HG03280 (cell line): ENCODE measurements around the gene LAMTOR3.
A peak's percentile ranks its signal among the peaks of the same experiment; 100 is the strongest.

Experiments used
- ATAC-seq: cut with Tn5 transposase; IDR thresholded peaks from one replicate; pipeline ENCODE4 v1.9.1; 2021; ENCODE audit warnings: mild to moderate bottlenecking, moderate library complexity; ENCODE audit not compliant: unreplicated experiment

Gene LAMTOR3, protein sequence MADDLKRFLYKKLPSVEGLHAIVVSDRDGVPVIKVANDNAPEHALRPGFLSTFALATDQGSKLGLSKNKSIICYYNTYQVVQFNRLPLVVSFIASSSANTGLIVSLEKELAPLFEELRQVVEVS

DNA sequence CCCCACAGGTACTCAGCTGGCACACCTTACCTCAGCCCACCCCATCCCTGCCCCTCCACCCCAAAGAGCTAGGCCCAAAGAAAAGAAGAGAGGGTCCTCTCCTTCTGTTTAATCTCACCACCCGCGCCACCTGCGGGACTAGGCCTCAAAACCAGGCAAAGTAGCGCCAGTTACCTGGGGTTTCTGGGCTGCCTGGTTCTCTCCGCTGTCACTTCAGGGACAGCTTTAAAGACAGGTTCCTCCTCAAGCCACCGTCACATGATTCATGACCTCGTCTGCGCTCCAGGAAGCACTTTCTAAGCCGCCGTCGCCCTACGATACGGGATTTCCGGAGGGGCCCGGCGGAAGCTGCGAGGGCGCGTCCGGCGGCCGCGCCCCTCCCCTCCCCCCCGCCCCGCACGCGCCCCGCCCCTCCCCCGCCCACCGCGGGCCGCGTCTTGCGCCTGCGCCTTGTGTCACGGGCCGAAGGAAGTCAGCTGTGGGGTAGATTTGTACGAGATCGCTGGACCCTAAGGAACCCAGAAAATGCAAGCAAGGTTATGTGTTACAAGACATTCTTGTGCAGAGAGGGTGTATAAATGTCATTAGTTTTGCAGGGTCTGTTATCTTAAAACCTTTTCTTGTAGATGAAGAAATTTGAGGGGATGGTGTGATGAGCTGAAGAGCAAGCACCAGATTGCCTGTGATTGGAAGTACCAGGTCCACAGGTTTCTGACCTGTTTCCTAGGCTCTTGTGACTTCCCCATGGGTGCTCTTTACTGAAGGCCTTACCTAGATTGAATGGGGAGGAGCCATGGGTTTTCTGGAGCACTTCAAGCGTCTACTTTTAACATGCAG is at the start of gene LAMTOR3:
Gene LAMTOR3 (minus strand): TSS at position 267 of the 837 bp plus-strand sequence. CDS start 464 bp downstream, outside the sequence.
- ATAC-seq, result peak; percentile 100

DNA sequence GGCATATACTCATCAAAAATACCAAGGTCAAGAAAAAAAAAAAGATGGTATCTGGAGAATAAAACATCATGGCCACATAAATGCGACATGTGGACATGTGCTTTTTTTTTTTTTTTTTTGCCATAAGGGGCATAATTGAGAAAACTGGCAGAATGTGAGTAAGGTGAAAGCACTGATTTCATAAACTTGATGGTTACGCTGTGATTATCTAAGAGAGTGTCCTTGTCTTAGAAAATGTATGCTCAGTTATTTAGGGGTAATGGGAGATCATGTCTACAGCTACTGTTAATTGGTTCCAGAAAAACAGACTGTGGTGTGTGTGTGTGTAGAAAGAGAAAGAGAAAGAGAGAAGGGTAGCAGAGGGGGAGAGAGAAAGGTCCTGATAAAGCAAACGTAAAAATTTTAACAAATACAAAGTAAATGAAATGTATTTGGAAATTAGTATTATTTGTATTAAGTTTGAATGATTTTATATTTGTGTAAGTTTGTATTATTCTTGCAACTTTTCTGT is 44.1 kb upstream of the LAMTOR3 start:
- no peak for ATAC-seq

DNA sequence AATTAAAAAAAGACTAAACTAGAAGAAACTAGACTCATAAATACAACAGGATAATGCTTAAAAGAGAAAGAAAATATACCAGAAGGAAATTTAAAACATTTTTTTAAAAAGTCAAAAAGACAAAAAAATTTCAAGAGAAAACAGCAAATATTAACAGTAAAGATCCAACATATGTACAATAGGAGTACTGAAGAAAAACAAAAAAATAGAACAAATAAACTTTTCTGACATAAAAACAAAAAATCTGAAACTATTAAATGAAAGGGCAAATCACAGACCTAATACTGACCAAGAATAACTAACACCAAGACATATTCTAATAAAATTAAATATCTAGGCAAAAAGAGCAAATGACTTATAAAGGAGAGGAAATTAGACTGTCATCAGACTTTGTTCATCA is 40.7 kb upstream of the LAMTOR3 start:
- no peak for ATAC-seq

DNA sequence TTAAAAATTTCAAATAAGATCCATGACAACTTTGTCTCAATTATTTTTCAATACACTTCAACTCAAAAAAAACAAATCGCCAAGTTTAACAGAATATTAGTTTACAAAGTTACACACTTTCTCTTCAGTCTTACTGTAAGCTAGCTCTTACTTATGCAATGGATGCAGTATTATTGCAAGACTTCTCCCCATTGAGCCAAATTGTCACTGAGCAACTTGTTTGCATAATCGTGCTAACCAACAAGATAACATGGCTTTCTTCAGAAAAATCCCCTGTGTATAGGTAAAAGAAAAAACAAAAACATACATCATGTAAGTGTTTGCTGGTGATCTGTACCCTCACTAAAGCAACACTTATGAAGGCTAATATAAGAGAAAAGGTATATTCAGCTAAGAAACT is 33.3 kb upstream of the LAMTOR3 start:
- no peak for ATAC-seq

DNA sequence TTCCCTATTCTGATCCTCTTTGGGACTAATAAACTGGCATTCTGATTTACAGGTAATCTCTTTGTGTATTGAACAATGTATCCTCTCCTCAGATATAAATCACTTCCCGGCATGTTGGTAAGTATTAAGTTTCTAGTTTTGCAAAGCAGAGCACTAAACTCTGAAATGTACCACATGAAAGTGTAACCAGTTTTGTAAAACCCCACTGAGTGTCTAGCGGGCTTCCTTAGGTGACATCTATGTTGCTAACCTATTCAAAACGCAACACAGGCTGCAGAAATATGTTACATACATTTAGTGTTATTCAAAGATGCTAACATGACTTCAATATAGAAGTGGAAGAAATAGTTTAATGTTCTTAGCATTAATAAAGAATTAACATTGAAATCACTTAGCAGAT is 26.9 kb upstream of the LAMTOR3 start:
- ATAC-seq, result no peak

DNA sequence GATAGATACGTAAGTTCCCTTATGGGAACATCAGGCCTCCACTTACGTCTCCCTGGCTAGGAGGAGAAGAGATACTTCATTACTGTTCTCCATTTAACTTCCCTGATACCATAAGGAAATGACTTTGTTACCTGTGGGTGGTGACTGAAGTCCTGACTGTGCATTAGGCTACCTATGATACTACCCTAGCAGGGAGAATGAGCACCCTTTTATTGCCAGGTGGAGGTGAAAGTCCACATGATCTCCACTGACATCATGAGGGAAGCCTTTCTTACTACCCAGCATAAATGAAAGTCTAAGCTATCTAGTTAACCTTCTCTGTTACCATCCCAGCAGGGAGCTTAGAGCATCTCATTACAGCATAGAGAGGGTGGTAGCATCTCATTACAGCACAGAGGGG is 24.4 kb upstream of the LAMTOR3 start:
- no peak for ATAC-seq

DNA sequence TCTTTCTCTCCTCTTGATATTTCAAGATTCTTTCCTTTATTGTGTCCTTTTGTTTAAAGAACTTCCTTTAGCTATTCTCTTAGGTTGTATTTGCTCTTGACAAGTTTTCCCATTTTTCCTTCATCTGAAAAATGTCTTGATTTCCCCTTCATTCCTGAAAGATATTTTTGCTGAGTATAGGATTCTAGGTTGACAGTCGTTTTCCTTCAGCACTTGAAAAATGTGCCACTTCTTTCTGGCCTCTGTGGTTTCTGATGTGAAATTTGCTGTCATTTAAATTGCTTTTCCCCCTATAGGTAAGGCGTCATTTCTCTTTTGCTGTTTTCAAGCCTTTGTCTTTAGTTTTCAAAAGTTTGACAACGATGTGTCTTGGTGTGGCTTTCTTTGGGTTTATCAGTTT is 23.3 kb upstream of the LAMTOR3 start:
- ATAC-seq, result no peak

DNA sequence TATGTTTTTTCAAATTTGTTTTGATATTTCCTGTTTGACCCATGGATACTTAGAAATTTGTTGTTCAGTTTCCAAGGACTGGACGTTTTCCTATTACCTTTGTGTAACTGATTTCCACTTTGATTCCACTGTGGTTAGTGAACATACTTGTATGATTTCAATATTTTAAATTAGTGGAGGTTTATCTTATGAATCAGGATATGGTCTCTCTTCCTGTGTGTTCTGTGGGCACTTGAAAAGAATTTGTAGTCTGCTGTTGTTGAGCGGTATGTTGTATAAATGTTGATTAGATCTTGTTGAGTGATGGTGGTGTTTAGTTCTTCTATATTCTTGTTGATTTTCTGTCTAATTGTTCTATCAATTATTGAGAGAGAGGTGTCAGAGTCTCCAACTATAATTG is 21.2 kb upstream of the LAMTOR3 start:
- no peak for ATAC-seq

DNA sequence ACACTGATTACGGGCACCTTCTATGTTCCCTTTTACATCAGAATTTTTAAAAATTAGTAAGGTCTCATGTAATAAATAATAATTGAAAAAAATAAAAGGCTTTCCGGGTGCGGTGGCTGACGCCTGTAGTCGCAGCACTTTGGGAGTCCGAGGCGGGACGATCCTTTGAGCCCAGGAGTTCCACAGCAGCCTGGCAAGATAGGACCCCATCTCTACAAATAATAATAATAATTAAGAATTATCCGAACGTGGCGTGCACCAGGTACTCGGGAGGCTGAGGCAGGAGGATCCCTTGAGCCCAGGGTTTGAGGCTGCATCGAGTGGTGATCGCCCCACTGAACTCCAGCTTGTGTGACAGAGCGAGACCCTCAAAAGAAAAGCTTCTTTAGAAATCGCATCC is 771 bp upstream of the LAMTOR3 start:
- no peak for ATAC-seq

DNA sequence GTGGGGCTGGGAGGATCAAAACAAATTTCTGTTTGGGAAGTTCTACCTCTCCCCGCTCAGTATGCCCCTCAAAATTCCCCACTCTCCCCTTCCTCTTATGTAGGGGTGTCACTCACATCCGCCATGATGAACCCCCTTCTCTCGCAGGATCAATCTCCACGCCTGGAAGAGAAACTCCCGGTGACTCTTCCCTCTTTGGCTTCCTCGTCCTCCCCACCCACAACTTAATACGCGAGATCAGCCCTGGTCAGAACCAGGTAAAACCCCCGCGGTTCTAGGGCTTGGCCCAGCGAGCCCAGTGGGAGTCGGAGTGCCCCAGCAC is 427 bp downstream of the LAMTOR3 start:
- ATAC-seq, result no peak

DNA sequence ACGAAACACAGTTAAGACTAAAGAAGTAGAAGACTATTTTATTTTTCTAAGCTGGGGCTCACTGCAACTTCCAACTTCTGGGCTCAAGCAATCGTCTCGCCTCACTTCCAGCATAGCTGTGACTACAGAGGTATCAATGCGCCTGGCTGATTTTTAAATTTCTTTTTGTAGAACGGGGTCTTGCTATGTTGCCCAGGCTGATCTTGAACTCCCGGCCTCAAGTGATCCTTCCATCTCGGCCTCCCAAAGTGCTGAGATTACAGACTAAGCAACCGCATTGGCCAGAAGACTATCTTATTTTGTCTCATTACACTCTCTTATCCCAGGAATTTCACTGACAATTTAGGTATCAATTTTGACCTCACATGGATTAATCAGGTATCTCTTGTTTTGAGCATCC is 1.2 kb downstream of the LAMTOR3 start:
- no peak for ATAC-seq

DNA sequence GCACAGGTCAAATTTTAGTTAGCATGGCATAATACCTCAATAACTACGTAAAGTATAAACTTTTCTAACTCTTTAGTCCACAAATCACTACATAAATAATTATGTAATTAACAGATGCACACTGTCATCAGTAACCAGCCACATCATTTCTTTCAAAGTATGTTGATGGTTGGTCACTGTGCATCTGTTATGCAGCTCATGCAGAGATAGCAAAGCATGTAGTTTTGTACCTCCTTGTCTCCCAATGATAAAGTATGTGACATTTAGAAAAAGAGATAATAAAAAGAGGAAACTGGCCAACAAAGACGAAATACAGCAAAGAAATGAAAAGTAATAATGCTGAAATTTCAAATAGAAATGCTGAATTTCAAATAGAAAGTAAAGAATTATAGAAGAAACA is 2.9 kb downstream of the LAMTOR3 start:
- ATAC-seq, result no peak

DNA sequence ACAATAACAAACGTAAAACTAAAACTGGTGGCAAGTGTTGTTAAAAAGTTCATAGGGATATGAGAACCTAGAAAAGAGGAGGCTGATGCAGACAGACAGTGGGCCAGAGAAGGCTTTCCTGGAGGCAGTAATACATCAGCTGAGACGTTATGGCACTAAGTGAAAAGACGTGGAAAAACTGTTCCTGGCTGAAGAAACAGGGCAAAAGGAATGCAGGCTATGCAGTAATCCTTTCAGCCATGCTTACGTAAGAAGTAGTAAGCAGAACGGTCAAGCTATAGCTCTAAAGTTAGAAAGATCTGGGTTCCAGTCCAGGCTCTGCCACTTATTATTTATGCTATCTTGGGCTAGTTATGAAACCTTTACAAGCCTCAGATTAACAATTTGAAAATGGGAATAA is 6.4 kb downstream of the LAMTOR3 start:
- no peak for ATAC-seq

DNA sequence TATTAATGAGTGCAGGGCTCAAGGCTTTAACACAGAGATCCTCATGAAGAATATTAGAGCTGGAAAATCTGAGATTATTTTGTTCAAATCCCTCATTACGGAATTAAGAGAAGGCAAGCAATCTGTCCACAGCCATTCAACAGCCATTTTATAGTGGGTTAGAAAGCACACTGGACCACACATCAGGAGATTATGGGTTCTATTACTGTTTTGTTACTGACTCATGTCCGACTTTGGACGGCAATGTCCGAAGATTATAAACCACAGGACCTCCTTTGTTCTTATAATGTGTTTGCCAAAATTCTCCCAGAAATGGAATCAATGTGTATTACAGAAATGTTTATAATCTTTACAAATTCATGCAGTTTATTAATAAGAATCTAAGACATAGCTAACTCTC is 8.1 kb downstream of the LAMTOR3 start:
- ATAC-seq, result no peak

DNA sequence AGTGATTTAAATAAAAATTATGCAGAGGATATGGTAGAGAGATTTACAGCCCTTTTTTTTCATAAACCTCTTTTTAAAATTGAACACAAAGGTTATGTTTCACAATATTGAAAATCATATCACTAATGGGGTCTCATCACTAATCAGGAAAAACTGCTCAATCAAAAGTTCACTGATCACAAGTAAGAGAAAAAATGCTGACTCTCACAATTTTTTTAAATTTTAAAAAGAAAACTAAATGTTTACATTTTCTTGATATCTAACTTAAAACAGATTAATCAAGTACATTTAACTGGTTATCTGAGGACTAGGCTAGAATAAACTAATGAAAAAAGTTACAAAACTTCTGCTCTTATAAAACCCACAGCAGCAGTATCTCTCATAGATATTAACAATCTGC is 8.5 kb downstream of the LAMTOR3 start:
- no peak for ATAC-seq

DNA sequence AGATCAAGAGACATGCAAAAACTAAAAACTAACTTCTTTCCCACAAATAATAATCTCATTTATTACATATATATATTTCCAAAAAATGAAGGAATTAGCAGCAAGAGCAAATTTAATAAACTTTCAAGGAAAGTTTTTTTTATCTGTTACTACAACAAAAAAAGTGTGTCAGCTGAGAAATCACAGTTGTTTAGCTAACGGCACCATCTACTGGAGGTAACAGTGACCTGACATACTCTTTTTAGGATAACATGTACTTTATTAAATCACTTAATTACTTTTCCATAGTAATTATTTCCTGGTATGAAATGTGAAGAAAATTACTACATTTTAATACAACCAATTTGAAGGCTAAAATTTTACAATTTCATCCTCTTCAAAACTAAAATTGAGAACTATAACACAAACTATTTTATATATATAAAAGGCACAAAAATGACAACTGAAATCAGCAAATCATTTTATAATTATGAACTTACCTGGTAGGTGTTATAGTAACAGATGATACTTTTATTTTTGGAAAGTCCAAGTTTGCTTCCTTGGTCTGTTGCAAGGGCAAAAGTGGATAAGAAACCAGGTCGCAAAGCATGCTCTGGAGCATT is 9.1 kb downstream of the LAMTOR3 start:
- peak; percentile 59 for ATAC-seq

DNA sequence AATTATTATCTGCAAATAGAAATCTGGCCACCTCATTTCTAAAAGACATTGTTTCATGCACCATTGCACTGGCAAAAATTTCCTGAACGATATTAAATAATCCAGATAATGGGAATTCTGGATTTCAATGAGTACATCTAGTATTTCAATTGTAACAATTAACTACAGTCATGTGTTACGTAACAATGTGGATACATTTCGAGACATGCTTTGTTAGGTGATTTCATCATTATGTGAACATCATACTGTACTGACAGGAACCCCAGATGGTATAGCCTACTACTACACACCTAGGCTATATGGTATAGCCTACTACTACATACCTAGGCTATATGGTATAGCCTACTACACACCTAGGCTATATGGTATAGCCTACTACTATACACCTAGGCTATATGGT is 14.8 kb downstream of the LAMTOR3 start:
- no peak for ATAC-seq

DNA sequence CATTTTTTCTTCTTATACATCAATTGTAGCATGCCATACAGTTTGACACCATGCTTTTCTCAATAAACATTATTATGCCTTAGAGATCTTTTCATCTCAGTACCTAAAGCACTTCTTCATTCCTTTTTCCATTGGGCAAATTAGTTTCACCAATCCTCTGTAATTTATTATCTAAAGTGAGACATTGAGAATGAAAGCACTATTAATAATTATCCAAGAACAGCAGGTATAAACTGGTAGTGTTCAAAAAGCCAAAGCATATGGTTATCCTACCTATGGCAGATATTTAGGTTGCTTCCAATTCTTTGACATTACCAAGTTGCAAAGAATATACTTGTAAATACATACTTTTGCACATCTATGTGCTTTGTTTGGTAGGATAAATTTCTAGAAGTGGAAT is 15.6 kb downstream of the LAMTOR3 start:
- no peak for ATAC-seq

DNA sequence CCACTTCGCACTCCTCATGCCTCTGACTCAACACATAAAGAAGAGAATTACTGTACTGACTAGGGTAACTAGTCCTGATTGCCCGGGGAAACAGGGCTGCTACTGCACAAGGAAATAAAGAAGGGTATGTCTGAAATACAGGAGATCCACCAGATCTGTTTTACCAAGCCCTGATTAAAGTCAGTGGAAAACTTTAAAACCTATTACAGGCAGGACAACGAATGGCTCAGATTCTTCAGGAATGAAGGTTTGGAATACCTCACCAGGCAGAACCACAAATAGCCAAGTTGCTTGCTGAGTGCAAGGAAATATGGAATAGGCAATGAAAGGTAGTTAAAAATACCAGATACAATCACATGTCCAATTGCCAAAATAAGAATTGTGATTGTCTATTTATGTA is 17.3 kb downstream of the LAMTOR3 start:
- no peak for ATAC-seq

DNA sequence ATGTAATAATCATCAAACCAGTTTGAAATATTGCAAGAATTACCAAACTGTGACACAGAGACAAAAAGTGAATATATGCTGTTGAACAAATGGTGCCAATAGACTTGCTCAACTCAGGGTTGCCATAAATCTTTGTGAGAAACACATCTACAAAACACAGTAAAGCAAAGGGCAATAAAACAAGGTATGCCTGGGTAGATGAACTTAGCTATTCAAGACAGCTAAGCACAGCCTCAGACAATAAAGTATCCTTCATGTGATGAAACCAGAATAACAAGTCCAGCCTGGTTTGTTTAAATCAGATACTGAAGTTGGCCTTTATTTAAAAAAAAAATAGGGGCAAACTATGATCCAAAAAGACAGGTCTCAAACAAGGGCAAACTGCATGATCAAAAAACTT is 19.2 kb downstream of the LAMTOR3 start:
- no peak for ATAC-seq

DNA sequence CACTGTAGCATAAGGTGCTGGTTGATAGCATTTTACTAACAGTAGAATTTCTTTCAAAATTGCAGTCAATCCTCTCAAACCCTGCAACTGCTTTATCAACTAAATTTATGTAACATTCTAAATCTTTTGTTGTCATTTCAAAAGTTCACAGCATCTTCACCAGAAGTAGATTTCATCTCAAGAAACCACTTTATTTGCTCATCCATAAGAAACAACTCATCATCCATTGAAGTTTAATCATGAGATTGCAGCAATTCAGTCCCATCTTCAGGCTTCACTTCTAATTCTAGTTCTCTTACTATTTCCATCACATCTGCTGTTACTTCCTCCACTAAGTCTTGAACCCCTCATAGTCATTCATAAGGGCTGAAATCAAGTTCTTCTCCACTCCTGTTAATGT is 21.7 kb downstream of the LAMTOR3 start:
- ATAC-seq, result no peak

DNA sequence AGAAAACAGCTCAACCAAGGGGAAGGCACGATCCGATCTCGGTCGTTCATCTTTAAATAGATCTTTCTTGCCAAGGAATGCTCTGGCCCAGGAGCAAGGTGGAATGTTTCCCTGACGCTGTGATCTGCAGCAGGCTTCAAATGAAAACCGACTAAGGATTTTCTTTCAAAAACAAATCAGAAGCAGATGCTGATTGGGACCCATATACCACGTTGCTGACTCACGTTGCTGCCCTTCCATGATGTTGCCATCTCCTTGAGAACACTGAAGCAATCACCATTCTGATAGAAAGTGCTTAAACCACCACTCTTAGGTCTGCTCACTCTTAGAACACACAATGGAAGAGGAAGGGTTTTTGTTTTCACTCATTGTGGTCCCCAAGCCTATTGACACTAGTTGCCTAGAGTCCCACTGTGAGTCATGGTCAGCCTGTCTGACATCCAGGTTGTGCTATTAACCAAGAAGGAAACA is 26.1 kb downstream of the LAMTOR3 start:
- no peak for ATAC-seq
